GM23338 (cell line): ENCODE results near the gene SPRED2. TPM values are rescaled to one million over a fixed set of nuclear protein-coding genes. Genes with fewer than 3 reads are reported as not detected.

Experiments
- ATAC-seq: fragments of 200-7000 bp; cut with Tn5 transposase; 3 replicates; pipeline ENCODE4 v1.9.1; 2020
- DNase-seq: peaks from one replicate; pipeline ENCODE4 v3.0.0-alpha.2; 2015; ENCODE audit warnings: low spot score
- H2AFZ ChIP-seq: fragments of 200-600 bp; sonication (generic); 2 replicates; pipeline ENCODE4 v1.8.0; 2016; ENCODE audit warnings: antibody characterized with exemption, mild to moderate bottlenecking, moderate library complexity
- H3F3A ChIP-seq: fragments of 200-600 bp; sonication (generic); replicated peaks from 2 replicates; pipeline ENCODE4 v1.8.0; 2017; ENCODE audit warnings: antibody characterized with exemption, mixed run types, low read depth
- H3K27ac ChIP-seq: fragments of 200-600 bp; sonication (generic); 2 replicates; pipeline ENCODE4 v1.6.1; 2016; ENCODE audit warnings: low read depth
- H3K27me3 ChIP-seq: fragments of 200-600 bp; sonication (generic); 2 replicates; pipeline ENCODE4 v1.8.0; 2016; ENCODE audit warnings: mild to moderate bottlenecking, mixed run types, moderate library complexity; ENCODE audit not compliant: insufficient read depth
- H3K36me3 ChIP-seq: fragments of 200-600 bp; sonication (generic); 2 replicates; pipeline ENCODE4 v1.8.0; 2016; ENCODE audit warnings: mild to moderate bottlenecking; ENCODE audit not compliant: insufficient read depth
- H3K4me1 ChIP-seq: fragments of 200-600 bp; sonication (generic); 2 replicates; pipeline ENCODE4 v1.8.0; 2016; ENCODE audit warnings: mild to moderate bottlenecking, moderate library complexity; ENCODE audit not compliant: insufficient read depth
- H3K4me2 ChIP-seq: fragments of 200-600 bp; sonication (generic); 2 replicates; pipeline ENCODE4 v1.7.1; 2017; ENCODE audit warnings: mixed run types
- H3K4me3 ChIP-seq: fragments of 200-600 bp; sonication (generic); 2 replicates; pipeline ENCODE4 v1.6.1; 2016; ENCODE audit warnings: mixed run types
- H3K79me2 ChIP-seq: fragments of 200-600 bp; sonication (generic); replicated peaks from 2 replicates; pipeline ENCODE4 v1.8.0; 2017; ENCODE audit warnings: mild to moderate bottlenecking; ENCODE audit not compliant: insufficient read depth
- H3K9me2 ChIP-seq: fragments of 200-600 bp; sonication (generic); 2 replicates; pipeline ENCODE4 v1.8.0; 2017; ENCODE audit not compliant: insufficient read depth
- H4K20me1 ChIP-seq: fragments of 200-600 bp; sonication (generic); replicated peaks from 2 replicates; pipeline ENCODE4 v1.8.0; 2017; ENCODE audit warnings: mild to moderate bottlenecking; ENCODE audit not compliant: insufficient read depth
- H3K27ac Mint-ChIP-seq: 2 replicates; pipeline ENCODE4 v1.8.0; 2020; ENCODE audit warnings: inconsistent platforms, mild to moderate bottlenecking, moderate library complexity, mixed read lengths
- H3K27me3 Mint-ChIP-seq: 3 replicates; pipeline ENCODE4 v1.8.0; 2022; ENCODE audit warnings: low read depth, mild to moderate bottlenecking, moderate library complexity, mixed read lengths, inconsistent platforms; ENCODE audit not compliant: insufficient read depth, poor library complexity
- H3K36me3 Mint-ChIP-seq: 3 replicates; pipeline ENCODE4 v1.8.0; 2021; ENCODE audit warnings: low read depth, mild to moderate bottlenecking, inconsistent platforms, moderate library complexity, mixed read lengths
- H3K4me1 Mint-ChIP-seq: 3 replicates; pipeline ENCODE4 v1.8.0; 2020; ENCODE audit warnings: mild to moderate bottlenecking, inconsistent platforms, mixed read lengths
- H3K4me3 Mint-ChIP-seq: 3 replicates; pipeline ENCODE4 v1.8.0; 2021; ENCODE audit warnings: moderate library complexity, mild to moderate bottlenecking, inconsistent platforms, mixed read lengths
- H3K9me3 Mint-ChIP-seq: 3 replicates; pipeline ENCODE4 v1.8.0; 2020; ENCODE audit warnings: moderate library complexity, mild to moderate bottlenecking, inconsistent platforms, mixed read lengths
- CREB1 ChIP-seq: fragments of 250-450 bp; sonication (Bioruptor Pico); IDR thresholded peaks from 2 replicates; pipeline ENCODE4 v1.5.0; 2020; ENCODE audit warnings: low read depth, mild to moderate bottlenecking, moderate library complexity
- CTCF ChIP-seq, 2 experiments: fragments of 200-600 bp in 1 of 2; sonication (generic) in 1 of 2; conservative IDR thresholded peaks; 2 replicates each; pipeline versions ENCODE4 v1.5.1 to v1.6.1; 2016 to 2017; ENCODE audit warnings: antibody characterized with exemption in 2 of 2, low read depth in 2 of 2, mild to moderate bottlenecking in 2 of 2, moderate library complexity in 1 of 2
- ETS1 ChIP-seq: IDR thresholded peaks from 2 replicates; pipeline ENCODE4 v1.6.1; 2016; ENCODE audit warnings: antibody characterized with exemption
- EZH2 ChIP-seq: fragments of 200-600 bp; sonication (generic); IDR thresholded peaks from one replicate; pipeline ENCODE4 v1.8.0; 2017; ENCODE audit warnings: antibody characterized with exemption, mild to moderate bottlenecking, low read depth; ENCODE audit not compliant: unreplicated experiment
- REST ChIP-seq: IDR thresholded peaks from one replicate; pipeline ENCODE4 v1.6.1; 2018; ENCODE audit warnings: antibody characterized with exemption; ENCODE audit not compliant: unreplicated experiment
- STAT1 ChIP-seq: IDR thresholded peaks from one replicate; pipeline ENCODE4 v1.6.1; 2016; ENCODE audit warnings: antibody characterized with exemption; ENCODE audit not compliant: unreplicated experiment
- ZNF114 ChIP-seq: fragments of 250-450 bp; sonication (Bioruptor Pico); IDR thresholded peaks from 2 replicates; pipeline ENCODE4 v1.5.0; 2020; ENCODE audit warnings: mild to moderate bottlenecking, moderate library complexity
- ZNF462 ChIP-seq: fragments of 250-450 bp; sonication (Bioruptor Pico); IDR thresholded peaks from 2 replicates; pipeline ENCODE4 v1.5.0; 2020; ENCODE audit warnings: mild to moderate bottlenecking, moderate library complexity
- polyA plus RNA-seq: library from polyadenylated mRNA; unstranded; fragments of >200 nt; fragmentation: Nextera tagmentation; extraction: Ambion mirVana; gene quantifications from 2 replicates; pipeline ENCODE4 v1.2.1, GENCODE V29; 2016
- total RNA-seq: library from RNA; depleted of rRNA; stranded (reverse); fragments of >200 nt; shearing (Covaris generic); gene quantifications from 2 replicates; pipeline ENCODE4 v1.2.3, GENCODE V29; 2014

The SPRED2 gene
- total and polyA plus RNA-seq, 2 experiments from 2014 or later = 8.7 to 13.0 TPM

GRCh38 chr2:65388051-65388531 lies 44.3 kb downstream of the SPRED2 start:
- Histone ChIP-seq H3K9me2 (no peaks in the 10 kb centered on the region), H3K4me2 (no peak overlapping the region), H3K79me2 (peaks cover 21% of the 10 kb centered on the region), H3K27me3 (no peaks in the 10 kb centered on the region), H4K20me1 (peaks cover 30% of the 10 kb centered on the region), H3K4me3 (no peak overlapping the region), H3K36me3 (no peaks in the 10 kb centered on the region), H2AFZ (no peak overlapping the region), H3F3A (no peaks in the 10 kb centered on the region), H3K27ac (no peak overlapping the region), H3K4me1 (no peaks in the 10 kb centered on the region)
- TF ChIP-seq CREB1 (CRISPR knock-in tag) (no peak), ZNF462 (CRISPR knock-in tag) (no peak), EZH2 (no peak)
- H3K36me3 Mint-ChIP-seq = no peaks in the 10 kb centered on the region
- H3K27me3 Mint-ChIP-seq = peaks cover 3% of the 10 kb centered on the region
- ATAC-seq (no peak), DNase-seq (no peak)
- H3K4me3 Mint-ChIP-seq = no peak overlapping the region
- no peak overlapping the region; the same call in 1 of the 2 replicates for H3K27ac Mint-ChIP-seq
- no peaks in the 10 kb centered on the region for H3K9me3 Mint-ChIP-seq
- peaks cover 36% of the 10 kb centered on the region for H3K4me1 Mint-ChIP-seq

GRCh38 chr2:65386989-65387388 lies 45.4 kb downstream of the SPRED2 start:
- peaks cover 32% of the 10 kb centered on the region for H4K20me1 ChIP-seq
- H3K4me1 ChIP-seq = no peaks in the 10 kb centered on the region
- no peak overlapping the region for H3K27ac Mint-ChIP-seq
- peaks cover 40% of the 10 kb centered on the region for H3K4me1 Mint-ChIP-seq
- no peak overlapping the region for H3K4me3 ChIP-seq
- ATAC-seq (peak; percentile 19; the same call in 2 of the 3 replicates), DNase-seq (no peak)
- H3K4me3 Mint-ChIP-seq = no peak overlapping the region
- H2AFZ ChIP-seq = no peak overlapping the region
- no peaks in the 10 kb centered on the region for H3K9me3 Mint-ChIP-seq
- no peaks in the 10 kb centered on the region for H3F3A ChIP-seq
- no peak overlapping the region for H3K27ac ChIP-seq
- H3K36me3 ChIP-seq = no peaks in the 10 kb centered on the region
- H3K27me3 ChIP-seq = no peaks in the 10 kb centered on the region
- H3K27me3 Mint-ChIP-seq = peaks cover 3% of the 10 kb centered on the region
- H3K36me3 Mint-ChIP-seq = no peaks in the 10 kb centered on the region
- H3K4me2 ChIP-seq = no peak overlapping the region
- no peaks in the 10 kb centered on the region for H3K9me2 ChIP-seq
- H3K79me2 ChIP-seq = peaks cover 21% of the 10 kb centered on the region
- TF ChIP-seq CREB1 (CRISPR knock-in tag) (no peak), REST (no peak), CTCF (conservative IDR thresholded peaks at IDR 0.05; ENCODE audit: low read depth in 2 of 2) (no peak; a peak in 1 of 4 replicates), ETS1 (no peak), ZNF114 (CRISPR knock-in tag) (no peak), STAT1 (no peak)
